NCI-H748 (cell line): Measurements from ENCODE around the gene YARS1.

ENCODE experiments used
- DNase-seq: peaks from one replicate; lab custom pipeline; 2025; ENCODE audit not compliant: unreplicated experiment; lab: John Stamatoyannopoulos, UW

Gene YARS1

DNA sequence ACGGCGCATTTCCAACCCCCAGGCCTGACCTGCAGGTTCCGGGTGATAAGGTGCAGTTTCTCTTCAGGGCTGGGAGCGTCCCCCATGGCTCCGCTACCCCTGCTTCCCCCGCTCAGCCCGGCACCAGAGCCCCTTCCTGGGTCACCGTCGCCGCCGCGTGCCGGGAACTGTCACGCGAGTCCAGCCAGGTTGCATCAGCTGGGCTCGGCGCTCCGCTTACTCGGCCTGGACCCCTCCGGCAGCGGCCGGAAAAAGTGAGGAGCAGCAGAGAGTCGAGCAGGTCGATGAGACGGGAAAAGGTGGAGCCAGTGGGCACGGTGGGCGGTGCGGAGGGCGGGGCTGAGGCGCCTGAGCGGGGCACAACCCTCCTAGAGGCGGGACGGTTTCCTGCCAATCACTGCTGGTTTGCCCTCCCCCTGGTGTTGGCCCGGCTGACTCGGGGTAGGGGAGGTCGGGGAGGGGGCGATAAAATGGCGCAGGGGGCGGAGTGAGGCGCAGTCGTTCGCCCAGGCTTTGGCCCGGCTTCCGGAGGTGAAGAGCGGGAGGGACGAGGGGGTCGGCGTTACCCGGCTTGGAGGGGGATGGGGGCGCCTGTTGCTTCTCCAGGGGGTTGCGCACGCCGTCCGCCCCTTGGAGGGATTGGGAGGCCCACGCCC lies at the start of gene YARS1, which contains the start of gene S100PBP:
TSS of gene YARS1 (minus strand) at position 200 of the 656 bp plus-strand sequence. CDS start at position 86, 114 bp downstream.
TSS of gene S100PBP (plus strand) at position 495 of the 656 bp plus-strand sequence. CDS start 8,447 bp downstream, outside the sequence.
- peak; percentile 95 for DNase-seq

DNA sequence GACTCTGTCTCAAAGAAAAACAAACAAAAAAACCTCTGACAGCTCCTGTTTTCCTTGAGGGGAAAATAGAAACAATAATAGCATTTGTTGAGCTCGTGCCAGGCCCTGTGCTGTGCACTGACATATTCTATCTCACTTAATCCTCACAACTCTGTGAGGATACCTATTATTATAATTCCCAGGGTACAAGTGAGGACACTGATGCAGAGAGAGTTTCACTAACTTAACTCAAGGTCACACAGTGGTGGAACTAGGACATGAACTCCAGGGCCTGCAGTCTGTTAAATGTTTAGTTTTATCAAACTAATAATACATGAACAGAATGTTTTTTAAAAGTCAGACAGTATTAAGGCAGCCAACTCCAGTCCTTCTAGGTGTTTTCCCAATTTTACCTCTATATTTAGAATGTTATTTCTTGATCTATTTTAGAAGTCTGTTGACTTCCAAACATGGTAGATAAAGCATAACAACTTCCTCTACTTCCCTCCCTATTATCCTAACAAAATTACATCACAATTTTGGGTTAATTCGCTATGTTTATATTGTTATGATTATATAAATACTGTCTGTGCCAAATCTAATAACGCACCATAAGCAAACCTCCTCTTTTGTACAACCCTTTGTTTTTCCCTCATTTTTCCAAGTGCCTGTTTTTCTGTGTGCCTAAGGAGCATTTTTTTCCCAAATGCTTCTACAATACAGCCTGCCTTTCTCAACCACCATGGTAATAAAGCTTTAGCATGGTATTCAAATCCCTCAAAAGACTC lies 48.7 kb upstream of the YARS1 start:
- no peak for DNase-seq

DNA sequence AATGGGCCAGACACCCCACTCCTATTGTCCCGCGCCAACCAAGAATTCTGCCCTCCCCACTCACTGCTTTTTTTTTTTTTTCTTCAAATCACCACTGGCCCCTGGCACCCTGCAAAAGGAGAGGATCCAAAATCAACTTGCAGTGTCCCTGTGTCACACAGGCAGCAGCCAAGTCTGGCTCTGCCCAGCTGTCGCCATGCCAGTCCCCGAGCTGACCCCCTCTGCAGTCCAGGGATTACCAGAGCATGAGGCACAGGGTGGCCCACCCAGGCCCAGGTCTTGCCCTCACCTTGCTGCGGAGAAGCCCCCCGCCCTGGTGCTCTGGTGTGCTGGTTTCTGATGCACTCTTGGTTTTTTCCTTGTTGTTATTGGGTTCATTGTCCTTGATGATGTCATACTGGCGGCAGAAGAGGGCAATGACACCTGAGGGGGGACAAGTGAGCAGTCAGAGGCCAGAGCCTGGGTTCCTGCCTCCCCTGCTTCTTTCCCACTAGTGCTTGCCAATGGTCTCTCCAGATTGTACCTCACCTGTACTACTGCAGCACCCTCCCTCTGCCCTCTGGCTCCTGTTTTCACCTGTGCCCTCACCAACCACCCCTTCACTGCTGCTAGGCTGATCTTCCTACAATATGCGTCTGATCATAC lies 47.3 kb upstream of the YARS1 start:
- no peak for DNase-seq

DNA sequence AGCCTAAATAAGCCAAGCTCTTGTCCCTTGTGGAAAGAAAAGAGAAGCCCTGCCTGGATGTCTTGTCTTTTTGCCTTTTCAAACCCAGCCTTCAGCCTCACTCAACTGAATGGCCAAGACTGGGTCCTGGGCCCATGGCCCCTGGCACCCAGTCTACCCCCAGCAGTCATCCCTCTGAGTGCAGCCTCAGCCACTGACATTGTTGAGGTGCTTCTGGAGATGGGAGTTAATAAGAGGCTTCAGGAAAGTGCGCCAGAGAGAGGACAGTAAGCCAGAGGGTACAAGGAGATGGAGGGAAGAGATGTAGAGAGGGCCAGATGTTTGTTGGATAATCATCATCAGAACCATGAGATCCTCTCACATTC lies 46.7 kb upstream of the YARS1 start:
- DNase-seq, result no peak

DNA sequence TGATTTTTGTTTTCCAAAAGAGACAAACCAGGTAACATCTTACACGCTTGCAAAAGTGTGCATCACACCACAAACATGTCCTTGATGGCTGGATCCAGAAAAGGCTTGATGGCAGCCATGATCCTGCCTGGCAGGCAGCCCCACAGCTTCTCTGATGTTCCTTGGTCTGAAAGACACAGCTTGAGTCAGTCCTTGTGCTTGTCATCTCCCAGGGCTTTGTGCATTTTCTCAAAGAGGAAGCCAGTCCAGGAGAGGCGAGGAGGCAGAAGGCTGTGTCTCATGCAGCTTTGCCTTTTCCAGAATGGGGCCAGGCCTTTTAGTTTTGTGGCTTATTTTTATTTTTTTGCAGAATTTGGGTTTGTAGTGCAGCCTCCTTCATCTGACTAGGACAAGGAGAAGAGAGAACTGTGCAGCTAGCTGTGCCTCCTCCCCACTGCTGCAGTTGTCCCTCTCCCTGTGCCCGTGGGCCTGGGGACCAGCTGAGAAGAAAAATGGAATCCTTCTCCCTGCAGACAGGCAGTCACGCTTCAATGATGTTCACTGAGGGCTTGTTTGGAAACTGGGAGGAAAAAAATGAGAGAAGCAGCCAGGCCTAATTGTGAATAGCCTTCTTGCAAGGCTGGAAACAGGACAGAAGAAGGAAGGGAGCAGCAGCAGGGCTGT lies 46.2 kb upstream of the YARS1 start:
- DNase-seq, result no peak

DNA sequence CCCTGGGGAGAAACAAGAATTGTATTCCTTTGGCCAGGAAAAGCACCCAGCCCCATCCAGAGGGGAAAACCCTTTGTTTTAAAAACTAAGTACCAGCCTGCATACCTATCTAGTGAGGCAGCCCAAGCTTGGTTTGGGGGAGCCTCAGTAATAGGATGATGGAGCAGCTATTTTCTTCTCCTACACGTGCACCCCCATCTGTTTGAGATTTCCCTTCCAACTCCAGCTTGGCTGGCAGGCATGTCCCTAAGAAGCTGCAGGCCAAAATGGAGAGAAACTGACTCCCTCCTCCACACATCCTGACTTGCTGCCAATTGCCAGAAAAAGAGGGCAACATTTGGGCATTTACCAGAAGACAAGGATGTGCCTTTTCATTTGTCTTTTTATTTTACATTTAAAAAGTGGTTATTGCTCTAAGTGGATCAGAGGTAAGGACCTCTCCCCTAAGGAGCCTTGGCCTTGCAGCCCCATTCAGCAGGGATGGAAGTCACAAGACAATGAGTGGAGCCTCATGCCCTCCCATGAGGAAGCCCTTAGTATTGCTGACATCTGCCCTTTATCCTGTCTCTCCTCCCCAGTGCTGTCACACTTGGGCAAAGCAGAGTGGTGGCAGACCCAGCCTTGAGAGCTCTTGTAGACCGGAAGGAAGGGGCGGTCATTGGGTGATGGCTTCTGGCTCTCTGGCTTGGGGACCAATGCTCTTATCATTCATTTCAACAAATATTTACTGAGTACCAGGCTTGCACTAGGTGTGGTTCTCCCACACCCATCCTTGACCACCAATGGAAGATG lies 44.9 kb upstream of the YARS1 start:
- no peak for DNase-seq

DNA sequence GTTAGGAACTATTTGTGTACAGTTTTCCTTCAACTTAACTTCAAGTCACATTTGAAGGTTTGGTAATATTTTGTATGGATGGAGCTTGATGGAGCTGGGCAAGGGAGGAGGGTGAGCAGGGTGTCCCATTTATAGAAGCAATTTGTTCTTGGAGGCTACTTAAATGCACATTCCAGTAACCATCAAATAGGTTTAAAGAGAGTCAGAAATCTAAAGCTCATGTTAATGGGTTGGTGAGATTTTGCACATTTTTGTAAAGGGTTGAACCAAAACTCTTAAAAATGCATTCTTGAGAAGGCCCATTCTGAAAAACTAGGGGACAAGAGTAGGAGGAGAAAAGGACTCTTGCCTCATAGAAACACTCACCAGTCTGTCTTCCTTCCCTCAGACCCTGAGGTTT lies 43.4 kb upstream of the YARS1 start:
- no peak for DNase-seq

DNA sequence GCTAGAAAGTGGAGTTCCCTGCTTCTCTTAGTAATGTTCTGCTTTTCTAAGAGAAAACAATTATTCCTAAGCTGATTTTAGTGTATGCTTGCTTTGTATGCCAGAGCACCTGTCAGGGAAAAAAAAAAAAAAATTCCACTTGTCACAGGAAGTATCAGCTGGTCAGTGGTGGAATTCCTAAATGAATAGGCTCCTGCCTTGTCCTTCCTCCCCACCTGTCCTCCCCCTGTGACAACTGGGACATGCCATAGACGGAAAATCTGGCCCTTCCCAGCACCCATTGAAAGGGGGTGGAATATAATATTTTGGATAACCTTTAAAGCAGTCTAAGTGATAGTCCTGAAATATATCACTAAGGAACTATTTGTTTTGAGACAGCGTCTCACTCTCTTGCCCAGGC lies 42.8 kb upstream of the YARS1 start:
- DNase-seq, result no peak

DNA sequence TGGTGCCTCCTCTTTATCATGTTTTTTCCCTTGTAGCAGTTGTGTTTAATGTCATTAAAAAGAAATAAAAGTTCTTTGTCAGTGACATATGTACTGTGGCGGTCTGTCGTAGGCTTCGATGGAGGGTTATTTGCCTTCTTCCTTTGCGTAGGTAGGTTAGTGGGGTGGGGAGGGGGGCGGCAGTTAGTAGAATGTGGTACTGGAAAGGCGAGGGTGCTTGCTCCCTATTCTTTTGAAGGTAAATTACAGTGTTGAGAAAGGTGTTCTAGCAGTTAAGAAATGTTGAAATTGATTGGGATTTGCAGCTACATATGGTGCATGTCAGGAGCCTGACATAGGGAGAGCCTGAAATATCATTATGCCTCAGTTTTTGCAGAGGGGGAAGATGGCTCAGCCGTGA lies 41.6 kb upstream of the YARS1 start:
- no peak for DNase-seq

DNA sequence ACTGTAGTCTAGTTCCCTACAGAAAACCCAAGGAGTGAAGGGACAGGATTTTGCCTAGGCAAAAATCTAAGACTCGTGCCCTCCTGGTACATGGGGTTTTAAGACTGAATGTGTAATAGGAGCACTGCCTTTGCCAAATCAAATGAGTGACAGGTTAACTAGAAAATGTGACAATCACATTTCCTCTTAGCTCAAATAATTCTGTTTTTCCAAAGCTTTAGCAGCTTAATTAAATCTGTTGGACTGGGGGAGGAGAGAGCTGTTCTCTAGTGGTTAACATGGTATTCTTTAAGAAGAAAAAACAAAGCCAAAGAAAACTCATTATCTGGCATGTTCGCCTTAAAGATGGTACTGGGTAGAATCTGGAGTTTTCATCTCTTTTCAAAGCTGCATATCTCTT lies 41.0 kb upstream of the YARS1 start:
- no peak for DNase-seq

DNA sequence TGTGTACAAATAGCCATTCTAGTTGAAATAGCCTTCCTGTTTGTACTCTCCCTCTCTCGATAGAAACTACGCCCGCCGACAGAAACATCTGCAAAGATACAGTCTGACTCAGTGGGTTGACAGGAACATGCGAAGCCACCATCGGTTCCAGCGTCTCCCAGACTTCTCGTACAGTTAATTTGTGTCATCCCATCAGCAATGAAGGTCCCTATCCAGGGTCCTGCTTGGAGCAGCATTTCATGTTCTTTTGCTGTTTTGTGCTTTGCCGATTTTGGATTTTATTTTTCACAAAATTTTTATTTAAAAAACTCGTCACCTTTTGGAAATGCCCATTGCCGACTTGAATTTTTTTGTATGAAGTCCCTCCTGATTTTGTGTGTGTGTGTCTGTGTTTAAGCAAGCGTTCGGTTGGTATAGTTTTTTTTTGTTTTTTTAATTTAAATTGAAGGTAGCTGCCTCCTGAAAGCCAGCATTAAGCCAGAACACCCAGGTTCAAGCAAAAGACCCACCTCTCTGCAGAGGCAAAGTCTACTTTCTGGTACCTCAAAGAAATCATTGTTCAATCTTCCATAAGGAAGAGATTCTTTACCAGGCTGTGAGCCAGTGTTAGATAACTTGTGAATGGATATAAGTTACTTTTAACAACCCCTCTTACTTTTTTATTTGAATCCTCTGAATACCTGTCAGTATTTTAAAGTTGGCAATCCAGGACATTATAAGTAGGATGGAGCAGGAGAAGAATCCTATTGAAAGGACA lies 38.9 kb upstream of the YARS1 start:
- DNase-seq, result no peak

DNA sequence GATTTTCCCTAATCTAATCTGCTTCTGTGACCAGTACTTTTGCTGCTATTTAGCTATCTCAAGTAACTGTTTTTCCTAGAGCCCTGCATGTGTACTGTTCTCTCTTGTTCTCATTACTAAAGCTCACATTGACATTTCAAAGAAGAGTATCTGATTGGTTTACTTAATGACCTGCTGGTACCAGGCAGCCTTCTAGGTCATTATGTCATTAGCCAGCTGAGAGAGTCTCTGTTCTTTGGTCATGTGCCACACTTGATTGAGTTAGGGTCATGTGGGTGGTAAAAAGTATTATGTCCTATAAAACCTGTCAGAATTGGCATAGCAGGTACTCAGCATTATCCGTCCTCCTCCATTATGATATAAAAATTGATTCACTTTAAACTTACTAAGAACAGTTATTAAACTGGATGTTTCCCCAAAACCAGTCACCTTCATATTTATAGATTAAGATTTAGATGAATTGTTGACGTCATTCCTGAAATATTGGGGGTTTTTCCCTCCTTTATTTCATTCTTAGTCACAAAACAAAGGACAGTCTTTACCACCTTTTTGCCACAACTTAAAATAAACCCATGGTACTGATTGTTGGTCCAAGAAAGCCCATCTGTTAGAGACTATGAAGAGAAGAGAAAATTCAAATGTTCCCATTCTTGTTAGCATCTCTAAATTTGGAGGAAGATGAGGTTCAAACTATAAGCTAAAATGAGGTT lies 31.4 kb upstream of the YARS1 start:
- no peak for DNase-seq

DNA sequence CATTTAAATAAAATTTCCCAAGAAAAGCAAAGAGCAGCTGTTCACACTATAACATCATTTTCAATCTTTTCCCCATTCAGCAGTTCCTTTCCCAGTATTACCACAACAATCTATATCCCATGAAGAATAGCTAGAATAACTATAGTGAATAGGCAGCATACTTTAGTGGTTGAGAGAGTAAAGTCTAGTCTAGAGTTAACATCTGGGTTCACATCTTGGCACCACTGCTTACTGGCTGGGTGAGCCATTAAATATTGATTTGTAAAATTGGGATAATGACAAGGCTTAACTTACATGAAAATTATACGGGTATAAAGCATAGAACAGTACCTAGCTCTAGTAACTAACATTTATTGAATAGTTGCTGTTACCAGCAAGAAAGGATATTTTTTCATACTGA lies 14.7 kb upstream of the YARS1 start:
- DNase-seq, result no peak

DNA sequence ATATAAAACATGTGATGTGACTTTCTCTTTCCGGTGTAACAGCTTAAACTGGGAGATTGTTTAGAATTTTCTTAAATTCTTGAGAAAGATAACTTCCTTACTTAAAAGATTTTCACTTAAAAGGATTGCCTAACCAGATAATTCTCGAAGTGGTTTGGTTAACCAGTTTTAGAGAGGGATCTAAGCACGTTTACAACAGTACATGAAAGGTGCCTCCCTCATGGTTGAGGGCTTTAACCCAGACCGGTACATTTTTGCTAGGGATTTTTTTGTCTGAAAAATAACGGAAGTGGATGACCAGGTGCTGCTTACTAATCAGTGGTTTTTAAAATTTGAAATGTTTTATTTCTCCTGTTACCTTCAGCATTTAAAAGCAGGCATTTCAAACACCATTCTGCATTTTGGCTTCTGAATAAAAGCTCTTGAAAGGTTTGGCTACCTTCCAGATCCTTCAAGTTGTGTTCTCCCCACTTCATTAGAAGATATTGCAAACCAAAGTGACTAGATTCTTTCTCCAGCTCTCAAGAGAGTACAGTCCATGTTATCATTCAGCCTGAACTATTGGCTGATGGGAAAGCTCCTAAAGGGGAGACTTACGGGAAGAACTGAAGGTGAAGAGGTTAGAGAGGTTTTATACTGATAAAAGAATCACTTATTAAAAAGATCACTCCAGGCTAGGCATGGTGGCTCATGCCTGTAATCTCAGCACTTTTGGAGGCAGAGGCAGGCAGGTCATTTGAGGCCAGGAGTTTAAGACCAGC lies 13.1 kb upstream of the YARS1 start:
- DNase-seq, result no peak

DNA sequence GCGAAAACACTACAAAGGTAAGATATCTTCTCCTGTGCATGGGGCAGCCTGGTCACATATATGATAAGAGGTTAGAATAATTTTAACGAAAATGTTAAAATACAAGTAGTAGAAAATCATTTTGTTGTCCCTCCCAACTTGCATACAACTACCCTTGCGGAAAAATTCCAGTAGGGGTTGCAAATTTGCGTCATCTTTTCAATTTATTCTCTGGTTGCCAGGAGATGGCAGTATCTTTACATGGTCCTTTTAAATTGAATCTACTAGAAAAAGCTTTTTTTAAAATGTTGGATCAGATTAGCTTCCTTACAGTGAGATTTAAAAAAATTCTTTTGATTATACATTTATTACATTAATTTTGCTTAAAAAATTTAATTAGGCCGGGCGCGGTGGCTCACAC lies 11.2 kb upstream of the YARS1 start:
- no peak for DNase-seq

DNA sequence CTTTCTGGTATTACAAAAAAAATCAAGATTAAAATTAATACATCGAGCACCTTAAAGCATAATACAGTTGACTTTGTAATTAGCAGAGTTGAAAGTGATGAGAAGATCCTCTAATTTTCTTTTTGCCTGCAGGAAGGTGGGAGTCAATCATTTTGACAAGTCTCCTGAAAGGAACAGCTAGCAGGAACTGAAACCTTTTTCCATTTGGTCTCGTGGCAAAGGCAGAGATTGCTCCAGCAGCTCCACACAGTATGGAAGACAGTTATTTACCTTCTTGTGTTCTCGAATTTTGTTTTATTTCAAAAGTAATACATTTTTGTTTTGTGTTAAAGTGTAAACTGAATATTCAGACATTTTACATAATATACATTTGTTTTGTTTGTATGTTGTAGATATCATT lies 8.0 kb upstream of the YARS1 start:
- no peak for DNase-seq

DNA sequence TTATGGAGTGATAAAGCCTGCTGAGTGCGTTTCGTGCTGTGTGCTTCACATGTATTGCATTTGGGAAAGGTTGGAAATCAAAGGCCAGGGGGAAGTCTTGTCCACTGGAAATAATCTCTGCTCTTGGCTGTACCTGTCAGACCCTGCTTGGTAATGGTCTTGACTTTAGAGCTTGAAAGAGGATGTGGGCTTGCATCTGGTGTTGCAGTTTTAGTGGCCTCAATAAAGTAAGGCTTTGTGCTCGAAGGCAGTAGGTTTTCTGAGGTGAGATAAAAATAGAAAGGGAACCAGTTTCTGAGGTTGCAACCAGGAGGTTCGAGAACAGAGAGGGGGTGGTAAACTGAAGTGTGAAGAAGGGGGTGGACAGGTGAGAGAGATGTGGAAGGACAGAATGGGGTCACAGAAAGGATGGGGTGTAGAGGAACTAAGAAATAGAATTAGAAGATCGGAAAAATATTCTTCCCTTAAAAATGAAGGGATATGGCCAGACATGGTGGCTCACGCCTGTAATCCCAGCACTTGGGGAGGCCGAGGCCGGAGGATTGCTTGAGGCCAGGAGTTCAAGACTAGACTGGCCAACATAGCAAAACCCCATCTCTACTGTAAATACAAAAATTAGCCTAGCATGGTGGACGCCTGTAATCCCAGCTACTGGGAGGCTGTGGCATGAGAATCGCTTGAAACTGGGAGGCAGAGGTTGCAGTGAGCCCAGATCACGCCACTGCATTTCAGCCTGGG lies 1.8 kb upstream of the YARS1 start:
- no peak for DNase-seq
